HTERT RPE-1 (cell line): ENCODE measurements around the gene CAMTA1.

ENCODE experiments used
- in situ Hi-C: fragments of 300-500 bp; cut with MboI; formaldehyde crosslinking; loops from 4 replicates; pipeline ENCODE4 v1.14.3; 2020; ENCODE audit warnings: low sequenced_read_pairs

Gene CAMTA1

DNA sequence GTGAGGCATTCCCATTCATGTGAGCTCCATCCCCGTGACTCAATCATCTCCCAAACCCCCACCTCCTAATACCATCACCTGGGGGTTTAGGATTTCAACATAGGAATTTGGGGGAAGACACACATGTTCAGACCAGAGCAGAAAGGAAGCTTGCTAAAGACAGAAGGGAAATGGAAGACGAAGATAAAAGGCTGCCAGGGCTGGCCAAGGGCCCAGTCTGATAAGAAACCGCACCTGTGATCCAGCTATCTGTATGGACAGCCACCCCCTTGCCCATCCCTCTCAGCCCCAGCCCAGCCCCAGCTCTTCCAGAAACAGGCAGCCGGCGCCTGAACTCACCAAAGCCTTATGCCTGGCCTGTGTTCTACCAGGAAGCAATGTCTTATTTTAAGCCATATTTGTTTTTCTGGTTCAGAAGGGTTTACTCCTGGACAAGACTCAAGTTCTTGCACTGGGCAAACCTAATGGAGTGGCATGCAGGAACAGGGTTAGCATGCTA, 787.4 kb downstream of the CAMTA1 start:
- in situ Hi-C loops: no loop called here

DNA sequence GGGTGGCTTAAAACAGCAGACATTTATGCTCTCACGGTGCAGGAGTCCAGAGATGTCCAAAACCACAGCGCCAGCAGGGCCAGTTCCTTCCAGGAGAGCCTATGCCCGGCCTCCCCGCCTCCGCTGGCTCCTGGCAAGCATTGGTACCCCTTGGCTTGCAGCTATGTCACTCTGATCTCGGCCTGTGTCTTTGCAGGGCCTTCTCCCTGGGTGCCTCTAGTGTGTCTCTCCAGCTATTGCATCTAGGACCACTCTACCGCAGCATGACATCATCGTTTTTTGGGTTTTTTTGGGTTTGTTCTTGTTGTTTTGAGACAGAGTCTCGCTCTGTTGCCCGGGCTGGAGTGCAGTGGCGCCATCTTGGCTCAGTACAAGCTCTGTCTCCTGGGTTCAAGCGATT, 788.2 kb downstream of the CAMTA1 start:
- in situ Hi-C loops: no loop called here

DNA sequence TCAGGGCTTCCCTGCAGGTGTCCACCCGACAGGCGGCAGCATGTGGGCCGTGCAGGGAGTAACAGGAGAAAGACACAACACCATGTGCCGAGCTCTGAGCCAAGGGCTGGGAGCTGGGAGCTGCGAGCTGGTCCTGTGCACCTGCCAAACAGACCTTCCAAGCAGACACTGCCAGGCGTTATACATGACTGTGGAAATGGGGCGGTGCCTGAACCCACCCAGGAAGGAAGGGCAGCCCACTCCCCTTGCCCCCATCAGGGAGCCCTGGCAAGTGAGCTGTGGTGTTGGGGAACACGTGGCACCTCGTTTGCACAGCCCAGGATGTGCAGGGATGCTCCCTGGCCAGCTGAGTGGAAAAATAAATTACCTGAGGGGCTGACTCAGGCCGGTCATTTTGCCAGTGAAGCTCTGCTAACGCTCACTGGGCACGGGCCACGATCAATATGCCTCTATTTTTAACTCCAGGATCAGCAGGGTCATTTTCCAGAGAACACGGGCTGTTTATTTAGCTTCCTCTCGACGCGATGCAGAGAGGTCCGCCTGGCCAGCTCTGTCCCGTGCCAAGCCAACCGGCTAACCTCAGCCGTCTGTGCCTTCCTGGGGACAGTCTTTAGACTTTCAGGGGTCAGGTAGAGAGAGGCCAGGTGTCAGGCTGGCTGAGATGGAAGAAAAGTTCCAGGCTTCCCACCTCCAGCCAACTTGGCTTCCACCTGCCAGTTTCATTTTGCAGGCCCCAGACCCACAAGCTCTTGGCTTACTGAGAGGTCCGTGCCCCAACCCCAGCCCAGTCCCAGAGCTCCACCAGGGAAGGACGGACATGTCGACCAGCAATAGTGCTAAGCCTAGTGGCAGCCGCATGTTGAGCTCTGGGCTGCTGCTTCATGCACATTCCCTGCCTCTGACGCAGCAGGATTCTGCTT, 789.1 kb downstream of the CAMTA1 start:
- in situ Hi-C loops: no loop called here

DNA sequence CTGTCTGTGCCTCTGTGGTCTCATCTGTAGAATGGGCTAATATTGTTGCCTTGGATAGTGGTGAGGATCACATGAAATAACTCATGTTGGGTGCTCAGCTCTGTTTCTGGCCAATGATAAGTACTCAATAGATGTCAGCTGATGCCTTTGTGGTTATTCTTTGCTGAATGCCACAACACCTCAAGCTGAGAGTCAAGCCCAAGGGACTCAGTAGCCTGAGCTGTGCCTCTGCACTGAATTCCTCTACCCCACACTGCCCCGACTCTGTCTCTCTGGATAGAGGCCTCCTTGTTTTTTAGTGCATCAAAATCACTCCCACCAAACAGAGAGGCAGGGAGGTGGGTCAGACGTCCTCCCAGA, 789.8 kb downstream of the CAMTA1 start:
- in situ Hi-C loops: no loop called here

DNA sequence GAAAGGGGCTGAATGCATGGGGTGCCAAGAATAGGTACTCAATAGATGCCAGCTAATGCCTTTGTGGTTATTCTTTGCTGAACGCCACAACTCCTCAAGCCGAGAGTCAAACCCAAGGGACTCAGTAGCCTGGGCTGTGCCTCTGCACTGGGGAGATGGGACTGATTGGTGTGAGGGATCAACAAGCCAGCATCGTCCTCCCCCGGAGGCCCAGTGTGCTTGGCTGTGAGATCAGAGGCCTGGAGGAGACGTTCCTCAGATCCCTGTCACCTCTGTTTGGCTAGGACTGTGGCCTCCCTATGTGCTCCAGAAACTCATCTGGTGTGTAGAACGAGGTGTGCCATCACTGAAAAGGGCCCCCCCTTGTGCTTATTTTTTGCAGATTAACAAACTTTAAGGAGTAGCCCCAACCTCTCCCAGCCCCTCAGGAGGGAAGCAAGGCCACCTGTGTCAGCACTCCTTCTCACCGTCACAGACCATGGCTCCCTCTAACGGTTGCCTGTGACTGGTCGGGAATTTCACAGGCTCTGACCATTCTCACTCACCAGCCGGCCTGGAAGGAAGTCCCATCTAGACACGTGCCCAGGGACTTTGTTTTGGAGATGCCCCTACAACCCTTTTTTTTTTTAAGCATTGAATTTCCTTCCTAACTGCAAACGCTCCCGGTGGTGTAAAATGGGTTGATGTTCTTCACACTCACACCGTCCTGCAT, 791.8 kb downstream of the CAMTA1 start:
- in situ Hi-C loops: no loop called here

DNA sequence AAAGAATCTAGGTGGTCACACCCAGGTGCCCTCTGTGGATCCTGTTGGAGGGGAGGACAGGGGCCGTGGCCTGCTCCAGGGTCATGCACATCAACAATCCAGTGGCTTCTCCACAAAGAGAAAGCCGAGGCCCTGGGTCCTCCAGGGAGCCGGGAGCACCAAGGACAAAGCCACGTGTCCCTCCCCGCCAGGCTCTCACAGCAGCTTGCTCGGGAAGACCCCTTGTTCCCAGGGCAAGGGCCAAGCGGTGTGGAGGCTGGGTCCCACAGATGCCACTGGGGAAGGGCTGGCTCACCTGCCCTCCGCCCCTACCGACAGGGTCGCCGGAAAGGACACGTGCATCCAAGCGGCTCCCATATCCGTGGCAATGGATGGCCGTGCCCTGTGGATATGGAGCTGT, 793.0 kb downstream of the CAMTA1 start:
- in situ Hi-C loops: no loop called here

DNA sequence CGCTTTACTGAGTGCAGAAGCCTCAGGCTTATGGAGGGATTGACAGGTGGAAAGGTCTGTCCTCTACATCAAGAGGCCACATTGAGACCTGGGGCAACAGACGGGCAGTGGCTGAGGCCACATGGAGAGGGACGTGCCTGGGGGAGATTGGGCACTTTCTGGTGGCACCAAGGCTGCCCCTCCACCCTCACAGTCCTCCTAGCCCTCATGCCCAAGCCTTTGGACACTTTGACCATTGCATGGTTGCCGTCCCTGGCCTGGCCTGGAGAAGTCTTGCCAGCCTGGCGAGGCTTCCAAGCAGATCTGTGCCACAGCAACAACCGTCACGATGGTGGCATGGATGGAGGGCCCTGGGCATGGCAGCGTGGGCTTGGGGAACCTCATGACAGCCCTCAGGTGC, 793.8 kb downstream of the CAMTA1 start:
- in situ Hi-C loops: no loop called here

DNA sequence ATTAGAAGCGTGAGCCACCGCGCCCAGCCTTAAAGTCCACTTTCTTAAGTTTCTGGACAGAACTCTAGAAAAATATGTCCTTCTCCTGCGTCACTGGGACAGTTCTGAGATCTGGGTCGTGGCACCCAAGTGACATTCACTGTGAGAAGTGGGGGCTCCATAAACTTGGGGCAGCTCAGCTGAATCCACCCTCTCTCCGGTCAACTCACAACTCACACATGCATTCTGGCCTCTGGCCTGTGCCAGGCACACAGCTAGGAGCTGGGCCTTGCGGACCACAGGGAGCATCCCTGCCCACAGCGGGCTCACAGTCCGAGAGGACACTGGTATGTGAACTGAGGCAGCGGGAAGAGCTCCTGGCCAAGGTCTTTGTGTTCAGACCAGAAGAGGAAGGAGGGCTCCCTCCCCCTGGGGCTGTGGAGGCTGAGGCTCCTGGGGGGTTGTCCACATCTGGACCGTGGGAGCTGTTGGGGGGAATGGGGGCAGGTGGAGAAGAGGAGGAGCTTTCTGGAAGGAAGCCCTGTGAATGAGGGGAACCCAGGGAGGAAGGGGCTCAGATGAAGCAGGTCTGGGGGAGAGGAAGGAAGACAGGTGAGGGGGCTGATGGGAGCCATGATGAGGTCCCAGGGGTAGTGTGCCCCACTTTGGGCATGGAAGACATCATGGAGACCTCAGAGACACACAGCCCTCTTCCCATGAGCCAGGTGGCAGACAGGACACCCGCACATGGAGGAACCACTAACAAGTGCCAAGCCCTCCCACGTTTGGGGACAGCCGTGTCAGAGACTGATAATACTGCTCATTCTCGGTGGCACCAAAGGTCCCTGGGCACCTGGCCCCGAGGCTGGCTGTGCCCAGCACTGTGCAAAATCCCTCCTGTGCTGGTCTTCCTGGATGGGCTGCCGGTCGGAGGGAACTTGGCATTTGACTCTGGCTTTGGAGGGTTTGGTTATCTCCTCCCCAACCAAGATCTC, 794.9 kb downstream of the CAMTA1 start:
- in situ Hi-C loops: no loop called here

DNA sequence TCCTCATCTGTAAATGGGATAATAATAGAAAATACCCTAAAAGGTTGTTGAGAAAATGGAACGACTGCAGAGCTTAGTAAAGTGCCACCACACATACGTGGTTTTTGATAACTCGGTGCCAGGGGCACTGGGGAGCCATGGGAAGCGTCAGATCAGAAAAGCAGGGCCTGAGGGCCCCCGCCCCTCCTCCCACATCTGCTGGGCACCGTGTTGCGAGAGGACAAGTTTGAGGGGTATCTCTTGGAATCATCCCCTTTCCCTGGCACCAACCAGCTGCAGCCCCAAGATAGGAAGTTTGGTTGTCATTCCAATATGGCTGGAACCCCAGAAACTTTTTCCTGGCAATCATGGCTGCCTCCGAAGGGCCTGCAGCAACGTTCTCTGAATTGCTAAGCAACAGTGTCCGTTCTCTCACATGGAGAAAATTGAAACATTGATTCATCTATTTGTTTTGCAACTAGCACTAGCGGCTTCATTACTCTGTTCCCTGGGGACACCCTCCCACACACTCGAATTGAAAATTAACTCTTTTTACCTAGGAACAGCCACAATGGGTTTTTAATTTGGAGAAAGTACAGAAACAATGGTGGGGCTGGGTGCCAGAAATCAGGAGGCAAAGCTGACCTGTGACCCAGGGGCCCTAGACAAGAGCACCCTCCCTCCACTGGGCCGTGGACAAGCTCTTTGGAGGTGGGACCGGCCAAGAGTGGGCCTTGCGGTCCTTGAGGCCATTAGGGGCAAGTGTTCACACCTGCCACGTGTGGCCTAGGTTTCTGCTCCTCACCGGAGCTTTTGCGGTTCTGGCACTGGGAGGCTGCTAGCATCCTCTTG, 795.9 kb downstream of the CAMTA1 start:
- in situ Hi-C loops: no loop called here

DNA sequence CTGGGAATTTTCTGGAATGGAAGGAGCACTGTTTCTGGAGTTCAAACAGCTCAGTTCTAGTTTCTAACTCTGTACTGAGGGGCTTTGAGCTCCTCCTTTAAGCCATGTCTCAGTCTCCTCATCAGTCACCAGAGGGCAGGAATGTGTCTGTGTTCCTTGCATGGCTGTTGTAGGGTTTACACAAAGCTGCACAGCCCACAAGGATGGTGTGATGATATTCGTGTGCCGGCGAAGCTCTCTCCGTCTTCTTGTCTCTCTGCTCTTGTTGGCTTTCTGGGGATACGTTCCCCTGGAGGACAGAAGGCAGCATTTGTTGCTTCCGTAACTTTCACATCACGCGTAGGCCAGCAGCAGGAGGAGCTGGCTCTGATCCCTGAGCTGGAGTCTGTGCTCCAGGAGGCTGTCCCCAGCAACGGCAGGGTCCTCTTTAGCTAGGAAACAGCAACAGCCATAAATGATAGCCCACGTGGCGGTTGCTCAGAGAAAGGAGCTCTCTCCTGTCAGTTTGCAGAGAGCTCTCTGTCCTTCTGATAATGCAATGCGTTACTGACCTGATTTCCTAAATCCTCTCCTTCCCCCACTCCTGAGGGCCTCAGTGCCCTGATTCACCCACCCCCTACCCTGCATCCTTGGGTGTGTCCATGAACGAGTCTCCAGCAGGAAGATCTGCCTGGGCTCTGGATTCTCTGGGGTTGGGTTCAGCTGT, 796.7 kb downstream of the CAMTA1 start:
- in situ Hi-C loops: no loop called here

DNA sequence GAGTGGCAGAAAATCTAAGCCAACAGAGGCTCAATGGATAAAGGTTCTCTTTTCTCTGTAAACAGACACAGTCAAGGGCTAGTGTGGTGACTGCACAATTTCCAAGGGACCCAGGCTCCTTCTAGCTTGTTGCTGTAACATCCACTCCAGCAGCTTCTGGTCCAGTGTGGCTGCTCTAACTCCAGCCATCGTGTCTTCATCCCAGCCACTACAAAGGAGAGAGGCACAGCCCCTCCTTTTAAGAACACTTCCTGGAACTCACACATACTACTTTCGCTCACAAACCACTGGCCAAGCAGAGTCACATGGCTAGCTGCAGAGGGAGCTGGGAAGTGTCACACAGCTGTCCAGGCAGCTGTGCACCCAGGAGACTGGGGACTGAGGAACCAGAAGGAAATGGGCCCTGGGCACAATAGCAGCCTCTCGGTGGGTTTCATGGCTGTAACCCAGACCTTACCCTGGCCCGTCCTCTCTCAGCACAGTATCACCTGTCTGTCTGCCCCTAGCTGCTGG, 797.3 kb downstream of the CAMTA1 start:
- in situ Hi-C loops: no loop called here

DNA sequence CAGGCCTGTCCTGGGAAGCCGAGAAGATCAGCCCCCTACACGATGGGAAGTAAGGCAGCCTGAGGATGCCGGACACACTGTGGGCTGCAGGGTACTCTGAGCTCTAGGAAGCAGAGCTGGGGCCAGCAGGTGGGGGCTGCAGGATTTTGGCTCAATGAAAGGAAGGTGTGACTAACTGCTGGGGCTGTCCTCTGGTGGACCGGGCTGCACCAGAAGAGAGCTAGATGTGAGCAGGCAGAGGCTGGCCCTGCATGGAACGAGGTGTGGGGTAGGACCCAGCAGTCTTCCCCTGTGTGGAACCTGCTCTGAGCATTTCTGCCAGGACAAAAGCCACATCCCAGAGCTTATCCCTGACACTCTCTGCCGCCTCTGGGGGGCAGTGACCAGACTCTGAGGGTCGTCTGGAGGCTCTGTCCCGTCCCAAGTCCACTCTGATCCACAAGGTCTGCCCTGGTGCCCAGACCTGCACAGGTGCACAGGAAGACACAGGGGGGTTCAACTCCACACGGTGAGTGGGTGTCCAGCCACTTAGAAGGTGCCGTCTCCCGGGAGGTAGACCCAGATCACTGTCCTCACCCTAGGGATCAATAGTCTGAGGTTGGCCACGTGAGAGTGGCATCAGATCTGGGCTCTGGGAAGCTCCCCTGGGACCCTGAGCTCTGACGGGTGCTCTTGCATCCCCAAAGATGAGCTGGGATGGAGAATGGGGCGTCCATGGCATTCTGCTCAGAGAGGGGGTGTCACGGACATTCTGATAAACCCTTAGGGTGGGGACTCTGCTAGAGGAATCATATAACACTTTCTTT, 798.2 kb downstream of the CAMTA1 start:
- in situ Hi-C loops: no loop called here

DNA sequence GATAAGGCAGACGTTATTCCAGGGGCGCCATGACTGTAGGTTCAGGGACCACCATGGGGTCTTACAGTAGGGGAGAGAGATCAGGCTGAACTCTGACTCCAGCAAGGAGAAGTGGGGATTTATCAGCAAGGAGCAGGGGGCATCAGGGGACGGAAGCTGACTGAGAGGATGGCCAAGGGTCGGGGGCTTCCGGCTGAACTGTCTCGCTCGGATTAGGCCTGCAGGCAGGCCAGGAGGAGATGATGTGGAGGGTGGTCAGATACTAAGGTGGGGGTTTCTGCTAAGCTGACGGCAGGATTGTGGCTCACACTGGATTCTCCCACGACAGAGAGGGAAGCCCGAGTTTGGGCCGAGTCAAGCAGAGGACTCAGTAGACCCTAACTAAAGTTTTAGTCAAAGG, 798.9 kb downstream of the CAMTA1 start:
- in situ Hi-C loops: no loop called here

DNA sequence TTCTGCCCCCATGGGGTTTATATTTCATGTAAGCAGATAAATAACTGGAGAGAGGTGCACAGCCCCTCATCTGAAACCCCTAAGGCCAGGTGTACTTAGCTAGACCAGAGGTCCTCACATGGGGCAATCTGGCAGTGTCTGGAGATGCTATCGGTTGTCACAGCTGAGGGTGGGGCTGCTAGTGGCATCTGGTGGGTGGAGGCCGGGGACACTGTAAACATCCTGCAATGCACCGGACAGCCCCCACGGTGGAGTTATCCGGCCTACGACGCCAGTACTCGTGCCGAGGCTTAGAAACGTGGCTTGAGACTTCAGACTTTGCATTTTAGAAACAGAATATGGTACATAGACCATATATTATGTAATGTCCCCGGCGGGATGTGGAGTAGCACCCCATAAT, 799.4 kb downstream of the CAMTA1 start:
- in situ Hi-C loops: no loop called here

DNA sequence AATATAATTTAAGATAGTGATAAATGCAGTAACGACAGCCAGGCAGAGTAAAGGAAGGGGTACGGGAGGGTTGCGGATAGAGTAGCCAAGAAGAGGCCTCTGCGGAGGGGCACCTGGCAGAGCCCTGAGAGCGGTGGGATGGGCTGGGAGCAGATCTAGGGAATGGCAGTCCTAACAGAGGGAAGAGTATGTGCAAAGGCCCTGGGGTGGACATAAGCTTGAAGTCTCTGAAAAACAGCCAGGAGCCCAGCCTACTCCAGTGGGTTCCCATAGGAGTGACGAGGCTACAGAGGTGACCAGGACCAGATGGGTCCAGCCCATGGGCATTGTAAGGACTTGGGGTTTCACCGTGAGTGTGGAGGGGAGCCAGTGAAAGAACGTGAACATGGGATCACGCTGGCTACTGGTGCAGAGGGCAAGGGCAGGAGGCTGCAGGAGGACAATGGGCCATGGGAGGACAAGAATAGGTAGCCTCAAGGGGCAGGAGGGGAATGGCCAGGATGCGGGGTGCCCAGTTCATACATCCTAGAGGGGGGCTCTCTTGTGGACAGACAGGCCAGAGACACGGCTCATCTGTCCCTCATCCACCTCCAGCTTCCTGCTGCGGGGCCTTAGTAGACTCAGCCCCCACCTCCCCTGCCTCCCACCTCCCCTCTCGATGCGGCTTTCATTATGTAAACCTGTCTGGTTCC, 800.1 kb downstream of the CAMTA1 start:
- in situ Hi-C loops: no loop called here

DNA sequence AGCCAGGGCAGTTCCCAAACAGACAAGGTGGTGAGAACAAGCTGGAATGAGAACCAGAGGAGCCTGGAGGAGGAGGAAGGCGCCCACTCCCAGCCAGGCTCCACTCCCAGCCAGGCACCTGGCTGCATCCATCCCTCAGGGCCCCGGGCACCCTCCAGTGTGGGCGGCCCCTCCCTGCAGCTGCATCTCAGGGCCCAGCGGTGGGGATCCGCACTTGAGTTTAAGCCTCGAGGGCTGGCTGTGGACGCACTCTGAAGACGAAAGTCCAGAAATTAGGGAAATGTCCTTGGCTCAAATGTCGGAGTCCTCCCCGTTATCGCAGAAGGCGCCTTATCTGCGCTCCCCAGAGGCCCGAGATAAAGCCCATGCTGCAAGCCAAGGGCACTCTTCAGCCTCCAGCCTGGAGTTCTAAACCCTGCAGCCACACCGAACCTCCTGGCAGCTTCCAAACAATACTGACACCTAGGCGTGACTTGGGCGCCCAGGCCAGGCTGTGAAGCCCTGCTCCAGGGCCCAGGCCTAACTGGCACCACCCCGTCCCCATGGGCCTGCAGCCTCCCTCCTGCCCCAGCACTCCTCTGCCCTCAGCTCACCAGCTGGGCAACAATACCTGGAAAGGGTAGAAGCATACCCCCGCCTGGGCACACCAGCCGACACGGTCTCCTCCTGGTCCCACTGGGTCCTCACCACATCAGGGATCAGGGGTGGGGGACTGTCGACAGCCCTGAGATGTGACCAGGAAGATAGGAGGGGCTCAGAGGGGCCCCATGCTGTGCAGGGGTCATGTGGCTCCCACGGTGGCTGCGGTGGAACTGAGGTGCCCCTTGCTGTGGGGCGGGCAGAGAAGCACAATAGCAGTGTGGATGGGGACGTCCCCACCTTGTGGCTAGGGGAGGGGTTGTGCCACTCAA, 801.0 kb downstream of the CAMTA1 start:
- in situ Hi-C loops: no loop called here
